GM21381 (cell line): Measurements from ENCODE around the gene SNX10.
A peak's percentile ranks its signal among the peaks of the same experiment; 100 is the strongest.
"Not testable (repeated sequence)": the region's sequence is repeated elsewhere in the genome, so short reads cannot be mapped to it uniquely, and the experiment has no call there.

ENCODE experiments used
- ATAC-seq: cut with Tn5 transposase; IDR thresholded peaks from one replicate; pipeline ENCODE4 v1.9.1; 2021; ENCODE audit warnings: mild to moderate bottlenecking, moderate library complexity; ENCODE audit not compliant: unreplicated experiment

Gene SNX10

GRCh38 chr7:26291699-26292538 is at the start of gene SNX10:
TSS of gene SNX10 (plus strand) at chr7:26291862. CDS start at chr7:26346443, 54,581 bp downstream.
- ATAC-seq, result peak; percentile 81

- no peak for ATAC-seq
Measured at GRCh38 chr7:26245150-26245549, 46.5 kb upstream of the SNX10 start.

- no peak for ATAC-seq
Measured at GRCh38 chr7:26250239-26250638, 41.4 kb upstream of the SNX10 start.

GRCh38 chr7:26261866-26262265 is 29.8 kb upstream of the SNX10 start:
- ATAC-seq, result not testable (repeated sequence)

- no peak for ATAC-seq
Measured at GRCh38 chr7:26265065-26265464, 26.6 kb upstream of the SNX10 start.

- ATAC-seq, result no peak
Measured at GRCh38 chr7:26265499-26266075, 26.1 kb upstream of the SNX10 start.

GRCh38 chr7:26267601-26268166 is 24.0 kb upstream of the SNX10 start:
- ATAC-seq, result no peak

GRCh38 chr7:26275213-26275612 is 16.4 kb upstream of the SNX10 start:
- ATAC-seq, result no peak

- ATAC-seq, result no peak
Measured at GRCh38 chr7:26278770-26279169, 12.9 kb upstream of the SNX10 start.

- ATAC-seq, result no peak
Measured at GRCh38 chr7:26279405-26279804, 12.3 kb upstream of the SNX10 start.

- no peak for ATAC-seq
Measured at GRCh38 chr7:26280097-26280496, 11.6 kb upstream of the SNX10 start.

- no peak for ATAC-seq
Measured at GRCh38 chr7:26280723-26281122, 10.9 kb upstream of the SNX10 start.

GRCh38 chr7:26284477-26284876 is 7.2 kb upstream of the SNX10 start:
- no peak for ATAC-seq

- no peak for ATAC-seq
Measured at GRCh38 chr7:26284995-26285632, 6.5 kb upstream of the SNX10 start.

- ATAC-seq, result no peak
Measured at GRCh38 chr7:26286157-26286556, 5.5 kb upstream of the SNX10 start.

- ATAC-seq, result not testable (repeated sequence)
Measured at GRCh38 chr7:26288126-26288525, 3.5 kb upstream of the SNX10 start.

GRCh38 chr7:26291251-26291650 is 411 bp upstream of the SNX10 start:
- no peak for ATAC-seq

GRCh38 chr7:26292768-26293560 is 1.3 kb downstream of the SNX10 start:
- ATAC-seq, result no peak

- ATAC-seq, result peak; percentile 56
Measured at GRCh38 chr7:26293569-26294308, 2.1 kb downstream of the SNX10 start.

- no peak for ATAC-seq
Measured at GRCh38 chr7:26295015-26295414, 3.4 kb downstream of the SNX10 start.
